GM06990 (cell line): ENCODE data around the gene PFKP.

Source experiments
- DNase-seq: peaks from one replicate; pipeline ENCODE4 v3.0.0-alpha.2; 2011; ENCODE audit not compliant: insufficient read length; ENCODE audit errors: extremely low read depth
- H3K27me3 ChIP-seq: replicated peaks from 2 replicates; pipeline ENCODE4 v1.6.0; 2011; ENCODE audit warnings: low read length; ENCODE audit not compliant: control insufficient read depth, insufficient read depth
- H3K36me3 ChIP-seq: 2 replicates; pipeline ENCODE4 v1.5.1; 2011; ENCODE audit warnings: low read length; ENCODE audit not compliant: control insufficient read depth, insufficient read depth
- H3K4me3 ChIP-seq: replicated peaks from 2 replicates; pipeline ENCODE4 v1.5.1; 2011; ENCODE audit warnings: low read depth, mild to moderate bottlenecking, control low read depth, low read length
- CTCF ChIP-seq: IDR thresholded peaks from 2 replicates; pipeline ENCODE4 v1.5.1; 2011; ENCODE audit warnings: low read length, control low read depth, mild to moderate bottlenecking, inconsistent platforms; ENCODE audit not compliant: insufficient read depth, poor library complexity, severe bottlenecking

The PFKP gene

GRCh38 chr10:3139216-3139910 lies 72.0 kb downstream of the PFKP start:
- DNase-seq = no peak
- Histone ChIP-seq H3K36me3 (peaks cover 59% of the 10 kb centered on the region), H3K27me3 (no peaks in the 10 kb centered on the region), H3K4me3 (no peak overlapping the region)
- TF ChIP-seq CTCF = no peak

- no peak for TF ChIP-seq CTCF
- Histone ChIP-seq H3K36me3 (peaks cover 60% of the 10 kb centered on the region), H3K4me3 (no peak overlapping the region), H3K27me3 (no peaks in the 10 kb centered on the region)
- DNase-seq = no peak
Observed at GRCh38 chr10:3140280-3140679, 72.9 kb downstream of the PFKP start.

GRCh38 chr10:3141351-3142005 lies 74.1 kb downstream of the PFKP start:
- no peak for DNase-seq
- no peak for TF ChIP-seq CTCF

GRCh38 chr10:3142146-3142875 lies 75.0 kb downstream of the PFKP start:
- no peak for TF ChIP-seq CTCF
- H3K36me3 ChIP-seq = peaks cover 52% of the 10 kb centered on the region
- no peak for DNase-seq

More at GRCh38 chr10:3141351-3142005, 74.1 kb downstream of the PFKP start:
- Histone ChIP-seq H3K36me3 (peaks cover 57% of the 10 kb centered on the region), H3K27me3 (no peaks in the 10 kb centered on the region), H3K4me3 (no peak overlapping the region)

GRCh38 chr10:3143366-3143765 lies 76.0 kb downstream of the PFKP start:
- peaks cover 45% of the 10 kb centered on the region for H3K36me3 ChIP-seq
- TF ChIP-seq CTCF = no peak
- no peaks in the 10 kb centered on the region for H3K27me3 ChIP-seq
- DNase-seq = no peak
- H3K4me3 ChIP-seq = no peak overlapping the region

More at GRCh38 chr10:3142146-3142875, 75.0 kb downstream of the PFKP start:
- H3K27me3 ChIP-seq = no peaks in the 10 kb centered on the region
- H3K4me3 ChIP-seq = no peak overlapping the region
